Endothelial cell of hepatic sinusoid (primary cell): Measurements from ENCODE around the gene GPR137.

Source experiments
- in situ Hi-C: cut with HindIII; loops from 2 replicates; pipeline ENCODE4 v1.10.0; 2017; ENCODE audit warnings: low sequenced_read_pairs

The GPR137 gene

GRCh38 chr11:64263021-64263946 is 22.4 kb upstream of the GPR137 start:
- in situ Hi-C loops: loop anchor here (5.0 kb wide), 1 partner anchor 56 kb away; the partner anchor contains the start of gene FERMT3

DNA sequence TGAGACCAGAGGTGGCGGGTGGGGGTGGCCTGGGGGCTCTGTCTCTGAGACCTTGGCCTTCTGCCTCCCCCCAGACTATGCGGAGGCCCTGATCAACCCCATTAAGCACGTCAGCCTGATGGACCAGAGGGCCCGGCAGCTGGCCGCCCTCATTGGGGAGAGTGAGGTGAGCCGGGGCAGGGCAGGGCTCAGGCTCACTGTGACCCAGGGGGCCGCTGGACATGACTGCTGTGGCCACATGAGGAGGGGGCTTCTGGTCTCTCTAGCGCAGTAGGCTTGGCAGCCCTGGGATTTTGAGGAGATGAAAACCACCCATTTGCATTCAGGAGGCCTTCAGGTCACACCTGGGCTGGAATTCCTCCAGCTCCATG is 21.7 kb upstream of the GPR137 start:
- in situ Hi-C loops: loop anchor here (5.0 kb wide), 1 partner anchor 57 kb away; the partner anchor contains the start of gene FERMT3

DNA sequence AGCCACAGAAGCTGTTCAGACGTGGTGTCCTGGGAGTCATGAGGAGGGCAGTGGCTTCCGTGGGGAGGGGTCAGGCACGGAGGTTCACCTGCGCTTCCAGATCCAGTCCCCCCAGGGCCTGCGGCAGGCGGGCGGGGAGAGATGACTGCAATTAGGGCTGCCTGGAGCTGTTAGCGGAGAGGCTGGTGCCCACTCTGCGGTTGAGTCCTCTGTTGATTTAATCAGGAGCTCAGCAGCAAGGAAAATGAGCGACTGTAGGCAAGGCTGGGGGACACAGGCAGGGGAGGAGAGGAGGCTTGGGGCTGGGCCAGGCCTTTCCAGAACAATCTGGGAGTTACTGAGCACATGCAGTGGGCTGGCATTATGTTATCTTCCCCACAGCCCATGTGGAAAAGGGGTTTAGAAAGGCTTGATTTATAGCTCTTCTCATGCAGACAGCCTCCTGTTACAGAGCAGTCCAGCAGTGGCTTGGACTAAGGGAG is 21.2 kb upstream of the GPR137 start:
- in situ Hi-C loops: loop anchor here (5.0 kb wide), 1 partner anchor 57 kb away; the partner anchor contains the start of gene FERMT3

GRCh38 chr11:64265176-64266160 is 20.2 kb upstream of the GPR137 start:
- in situ Hi-C loops: no loop called here

- in situ Hi-C loops: no loop called here
These were observed 19.3 kb upstream of the GPR137 start for GRCh38 chr11:64266339-64266738.

- in situ Hi-C loops: no loop called here
These were observed 18.3 kb upstream of the GPR137 start for GRCh38 chr11:64267207-64267945.

- in situ Hi-C loops: no loop called here
These were observed 17.4 kb upstream of the GPR137 start for GRCh38 chr11:64268025-64268892.

GRCh38 chr11:64268893-64269539 is 16.6 kb upstream of the GPR137 start:
- in situ Hi-C loops: no loop called here

- in situ Hi-C loops: loop anchor here (10.0 kb wide), 1 partner anchor 55 kb away; no protein-coding TSS in a partner anchor
These were observed 16.0 kb upstream of the GPR137 start for GRCh38 chr11:64269540-64270220.

- in situ Hi-C loops: loop anchor here (10.0 kb wide), 1 partner anchor 50 kb away; no protein-coding TSS in a partner anchor
These were observed 10.4 kb upstream of the GPR137 start for GRCh38 chr11:64275031-64275800.

- in situ Hi-C loops: loop anchor here (10.0 kb wide), 1 partner anchor 49 kb away; no protein-coding TSS in a partner anchor
These were observed 9.8 kb upstream of the GPR137 start for GRCh38 chr11:64275841-64276240.

- in situ Hi-C loops: loop anchor here (10.0 kb wide), 1 partner anchor 48 kb away; no protein-coding TSS in a partner anchor
These were observed 8.8 kb upstream of the GPR137 start for GRCh38 chr11:64276653-64277431.

DNA sequence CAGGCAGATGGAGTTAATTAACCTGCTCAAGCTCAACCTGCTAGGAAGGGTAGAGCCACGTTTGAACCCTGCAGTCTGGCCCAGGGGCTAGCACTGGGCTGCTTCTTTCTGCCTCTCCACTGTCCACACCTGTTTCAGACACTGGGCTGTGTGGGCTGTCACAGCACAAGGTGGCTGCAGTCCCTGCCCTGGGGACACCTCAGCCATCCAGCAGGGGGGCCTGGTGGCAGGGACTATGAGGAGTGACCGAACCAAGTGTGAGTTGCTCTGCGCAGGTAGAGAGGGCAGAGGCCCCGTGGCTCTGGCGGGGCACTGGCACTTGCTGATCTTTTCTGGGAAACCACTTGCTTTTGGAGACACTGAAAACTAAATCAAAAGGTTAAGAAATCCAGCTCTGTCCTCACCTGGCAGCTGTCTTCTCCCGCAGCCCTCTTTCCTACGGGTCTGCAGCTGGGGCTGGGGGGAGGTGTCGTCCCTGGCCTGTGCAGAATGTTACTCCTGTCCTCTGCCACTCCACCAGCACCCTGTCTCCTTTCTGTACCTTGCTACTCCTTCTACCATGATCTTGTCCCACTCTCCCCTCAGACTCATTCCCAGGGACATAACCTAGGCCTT is 7.0 kb upstream of the GPR137 start:
- in situ Hi-C loops: loop anchor here (10.0 kb wide), 1 partner anchor 46 kb away; no protein-coding TSS in a partner anchor

- in situ Hi-C loops: no loop called here
These were observed 3.5 kb upstream of the GPR137 start for GRCh38 chr11:64281957-64282770.

GRCh38 chr11:64283092-64283491 is 2.6 kb upstream of the GPR137 start:
- in situ Hi-C loops: no loop called here
